HEK293 (cell line): ENCODE results near the gene RAB3GAP2.

Experiments
- CTCF ChIP-seq: fragments of 450-650 bp; formaldehyde crosslinking; IDR thresholded peaks from 2 replicates; pipeline ENCODE4 v1.5.1; 2016; ENCODE audit warnings: missing biosample characterization, missing genetic modification characterization
- ZNF114 ChIP-seq: fragments of 450-650 bp; formaldehyde crosslinking; IDR thresholded peaks from 2 replicates; pipeline ENCODE4 v1.5.0; 2017; ENCODE audit warnings: missing biosample characterization, missing genetic modification characterization
- ZNF280D ChIP-seq: fragments of 450-650 bp; formaldehyde crosslinking; IDR thresholded peaks from 2 replicates; pipeline ENCODE4 v1.5.1; 2016; ENCODE audit warnings: missing biosample characterization, missing genetic modification characterization
- ZNF292 ChIP-seq: fragments of 450-650 bp; formaldehyde crosslinking; IDR thresholded peaks from 2 replicates; pipeline ENCODE4 v1.5.1; 2016; ENCODE audit warnings: low read depth, missing biosample characterization, missing genetic modification characterization, borderline replicate concordance
- ZNF558 ChIP-seq: fragments of 450-650 bp; formaldehyde crosslinking; IDR thresholded peaks from 2 replicates; pipeline ENCODE4 v1.5.1; 2016; ENCODE audit warnings: missing biosample characterization, missing genetic modification characterization
- ZNF626 ChIP-seq: fragments of 450-650 bp; sonication (Bioruptor Pico); formaldehyde crosslinking; IDR thresholded peaks from 2 replicates; pipeline ENCODE4 v1.5.1; 2018; ENCODE audit warnings: missing biosample characterization, missing genetic modification characterization, inconsistent platforms
- ZNF701 ChIP-seq: fragments of 450-650 bp; formaldehyde crosslinking; IDR thresholded peaks from 2 replicates; pipeline ENCODE4 v1.5.1; 2016; ENCODE audit warnings: missing biosample characterization, missing genetic modification characterization
- ZNF837 ChIP-seq: fragments of 450-650 bp; formaldehyde crosslinking; IDR thresholded peaks from 2 replicates; pipeline ENCODE4 v1.5.1; 2016; ENCODE audit warnings: missing biosample characterization, missing genetic modification characterization
- ZSCAN30 ChIP-seq: fragments of 450-650 bp; IDR thresholded peaks from 2 replicates; pipeline ENCODE4 v1.5.1; 2018; ENCODE audit warnings: missing biosample characterization, mild to moderate bottlenecking, missing genetic modification characterization, moderate library complexity

- TF ChIP-seq CTCF (no peak), ZNF701 (no peak), ZNF114 (tag by site-specific recombination) (no peak), ZNF626 (no peak), ZNF837 (tag by site-specific recombination) (no peak), ZNF280D (no peak), ZSCAN30 (tag by site-specific recombination) (no peak), ZNF292 (tag by site-specific recombination) (no peak), ZNF558 (no peak)
Observed at GRCh38 chr1:220129479-220130210, 142.6 kb downstream of the RAB3GAP2 start.
